ENCODE data around the gene JAG2.

Gene JAG2

DNA sequence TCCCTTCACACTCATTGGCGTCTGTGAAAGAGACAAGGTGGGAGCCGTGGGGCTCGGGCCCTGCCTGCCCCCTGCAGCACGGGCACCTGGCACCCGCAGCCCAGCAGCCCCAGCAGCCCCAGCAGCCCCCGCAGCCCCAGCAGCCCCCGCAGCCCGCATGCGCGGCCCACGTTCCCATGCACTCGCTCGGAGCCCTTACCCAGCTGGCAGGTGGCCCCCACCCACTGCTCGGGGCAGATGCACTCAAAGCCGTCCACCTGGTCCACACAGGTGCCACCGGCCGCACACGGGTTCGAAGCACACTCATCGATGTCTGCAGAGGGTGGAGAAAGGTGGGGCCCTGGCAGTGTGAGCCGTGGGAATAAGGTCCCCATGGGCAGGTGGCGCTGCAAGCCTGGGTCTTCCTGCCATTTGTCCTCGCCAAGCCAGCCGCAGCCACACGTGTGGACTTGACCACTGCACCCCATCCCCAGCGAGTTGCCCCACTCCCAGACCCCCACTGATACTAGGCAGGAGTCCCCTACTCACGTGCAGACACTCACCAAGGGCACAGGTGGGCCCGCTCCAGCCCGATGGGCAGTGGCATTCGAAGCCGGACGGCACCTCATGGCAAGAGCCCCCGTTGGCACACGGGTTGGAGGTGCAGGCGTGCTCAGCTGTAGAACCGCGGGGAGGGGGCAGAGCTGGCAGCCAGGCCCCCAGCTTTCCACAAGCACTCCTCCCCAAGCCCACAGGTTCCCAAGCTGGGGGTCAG lies 17.3 kb downstream of the JAG2 start:
- TF ChIP-seq GLIS2 (tag by site-specific recombination; IDR thresholded peaks at IDR 0.05) (peak; percentile 52; the same call in 1 of the 2 replicates), ZNF311 (tag by site-specific recombination; IDR thresholded peaks at IDR 0.05; ENCODE audit: borderline replicate concordance) (no peak), ZNF677 (tag by site-specific recombination; IDR thresholded peaks at IDR 0.05) (no peak), ZNF701 (tag by site-specific recombination; IDR thresholded peaks at IDR 0.05) (no peak), ZBTB48 (tag by site-specific recombination; IDR thresholded peaks at IDR 0.05) (no peak)
- Histone ChIP-seq H3K36me3 (ENCODE audit: control insufficient read depth in 2 of 2, insufficient read depth in 1 of 2, low read length in 2 of 2) (peaks cover 0 to 71% of the 10 kb centered on the region in 2 experiments; a peak in 1 of 3 replicates), H3K4me1 (ENCODE audit: control insufficient read depth, insufficient read depth, low read length) (no peaks in the 10 kb centered on the region), H3K9me3 (ENCODE audit: control insufficient read depth, insufficient read depth, low read depth, low read length) (no peaks in the 10 kb centered on the region), H3K27ac (ENCODE audit: extremely low read depth, low read depth, low read length) (no peak overlapping the region), H3K4me3 (ENCODE audit: low read depth, low read length) (no peak overlapping the region)
- ChIA-PET CTCF (no interaction called here), POLR2A (no interaction called here)

GRCh38 chr14:105150368-105151083 lies 18.1 kb downstream of the JAG2 start:
- ChIA-PET POLR2A (no interaction called here), CTCF (interaction anchor here (0.7 kb wide), 1 partner anchor 34 kb away, joined by 4 read pairs; no protein-coding TSS in a partner anchor)
- Histone ChIP-seq H3K36me3 (ENCODE audit: control insufficient read depth in 2 of 2, insufficient read depth in 1 of 2, low read length in 2 of 2) (peaks cover 0 to 71% of the 10 kb centered on the region in 2 experiments; a peak in 1 of 3 replicates), H3K4me1 (ENCODE audit: control insufficient read depth, insufficient read depth, low read length) (no peaks in the 10 kb centered on the region), H3K27ac (ENCODE audit: extremely low read depth, low read depth, low read length) (no peak overlapping the region), H3K9me3 (ENCODE audit: control insufficient read depth, insufficient read depth, low read depth, low read length) (no peaks in the 10 kb centered on the region), H3K4me3 (ENCODE audit: low read depth, low read length) (no peak overlapping the region)
- TF ChIP-seq ZNF184 (tag by site-specific recombination; IDR thresholded peaks at IDR 0.05), result no peak
- TF ChIP-seq ZSCAN16 (tag by site-specific recombination; IDR thresholded peaks at IDR 0.05), result no peak
- peak; percentile 44; the same call in 1 of the 2 replicates for TF ChIP-seq BCL11A (tag by site-specific recombination; IDR thresholded peaks at IDR 0.05; ENCODE audit: low read depth)
- TF ChIP-seq, protein P1, sequence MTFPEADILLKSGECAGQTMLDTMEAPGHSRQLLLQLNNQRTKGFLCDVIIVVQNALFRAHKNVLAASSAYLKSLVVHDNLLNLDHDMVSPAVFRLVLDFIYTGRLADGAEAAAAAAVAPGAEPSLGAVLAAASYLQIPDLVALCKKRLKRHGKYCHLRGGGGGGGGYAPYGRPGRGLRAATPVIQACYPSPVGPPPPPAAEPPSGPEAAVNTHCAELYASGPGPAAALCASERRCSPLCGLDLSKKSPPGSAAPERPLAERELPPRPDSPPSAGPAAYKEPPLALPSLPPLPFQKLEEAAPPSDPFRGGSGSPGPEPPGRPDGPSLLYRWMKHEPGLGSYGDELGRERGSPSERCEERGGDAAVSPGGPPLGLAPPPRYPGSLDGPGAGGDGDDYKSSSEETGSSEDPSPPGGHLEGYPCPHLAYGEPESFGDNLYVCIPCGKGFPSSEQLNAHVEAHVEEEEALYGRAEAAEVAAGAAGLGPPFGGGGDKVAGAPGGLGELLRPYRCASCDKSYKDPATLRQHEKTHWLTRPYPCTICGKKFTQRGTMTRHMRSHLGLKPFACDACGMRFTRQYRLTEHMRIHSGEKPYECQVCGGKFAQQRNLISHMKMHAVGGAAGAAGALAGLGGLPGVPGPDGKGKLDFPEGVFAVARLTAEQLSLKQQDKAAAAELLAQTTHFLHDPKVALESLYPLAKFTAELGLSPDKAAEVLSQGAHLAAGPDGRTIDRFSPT (tag by site-specific recombination; IDR thresholded peaks at IDR 0.05), result peak; percentile 31
- 0 out of 2 replicates have a peak, but pooled peaks have one; percentile 49 for TF ChIP-seq ZBTB7A (tag by site-specific recombination; IDR thresholded peaks at IDR 0.05; ENCODE audit: low read depth)
- TF ChIP-seq ZEB2 (tag by site-specific recombination; IDR thresholded peaks at IDR 0.05), result no peak
- TF ChIP-seq ZNF121 (tag by site-specific recombination; IDR thresholded peaks at IDR 0.05), result no peak
- TF ChIP-seq KLF8 (tag by site-specific recombination; IDR thresholded peaks at IDR 0.05), result peak; percentile 73
- TF ChIP-seq GLIS2 (tag by site-specific recombination; IDR thresholded peaks at IDR 0.05), result peak; percentile 70
- TF ChIP-seq, protein P2, sequence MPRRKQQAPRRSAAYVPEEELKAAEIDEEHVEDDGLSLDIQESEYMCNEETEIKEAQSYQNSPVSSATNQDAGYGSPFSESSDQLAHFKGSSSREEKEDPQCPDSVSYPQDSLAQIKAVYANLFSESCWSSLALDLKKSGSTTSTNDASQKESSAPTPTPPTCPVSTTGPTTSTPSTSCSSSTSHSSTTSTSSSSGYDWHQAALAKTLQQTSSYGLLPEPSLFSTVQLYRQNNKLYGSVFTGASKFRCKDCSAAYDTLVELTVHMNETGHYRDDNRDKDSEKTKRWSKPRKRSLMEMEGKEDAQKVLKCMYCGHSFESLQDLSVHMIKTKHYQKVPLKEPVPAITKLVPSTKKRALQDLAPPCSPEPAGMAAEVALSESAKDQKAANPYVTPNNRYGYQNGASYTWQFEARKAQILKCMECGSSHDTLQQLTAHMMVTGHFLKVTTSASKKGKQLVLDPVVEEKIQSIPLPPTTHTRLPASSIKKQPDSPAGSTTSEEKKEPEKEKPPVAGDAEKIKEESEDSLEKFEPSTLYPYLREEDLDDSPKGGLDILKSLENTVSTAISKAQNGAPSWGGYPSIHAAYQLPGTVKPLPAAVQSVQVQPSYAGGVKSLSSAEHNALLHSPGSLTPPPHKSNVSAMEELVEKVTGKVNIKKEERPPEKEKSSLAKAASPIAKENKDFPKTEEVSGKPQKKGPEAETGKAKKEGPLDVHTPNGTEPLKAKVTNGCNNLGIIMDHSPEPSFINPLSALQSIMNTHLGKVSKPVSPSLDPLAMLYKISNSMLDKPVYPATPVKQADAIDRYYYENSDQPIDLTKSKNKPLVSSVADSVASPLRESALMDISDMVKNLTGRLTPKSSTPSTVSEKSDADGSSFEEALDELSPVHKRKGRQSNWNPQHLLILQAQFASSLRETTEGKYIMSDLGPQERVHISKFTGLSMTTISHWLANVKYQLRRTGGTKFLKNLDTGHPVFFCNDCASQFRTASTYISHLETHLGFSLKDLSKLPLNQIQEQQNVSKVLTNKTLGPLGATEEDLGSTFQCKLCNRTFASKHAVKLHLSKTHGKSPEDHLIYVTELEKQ (tag by site-specific recombination; IDR thresholded peaks at IDR 0.05; ENCODE audit: borderline replicate concordance), result no peak
- TF ChIP-seq, protein P3, sequence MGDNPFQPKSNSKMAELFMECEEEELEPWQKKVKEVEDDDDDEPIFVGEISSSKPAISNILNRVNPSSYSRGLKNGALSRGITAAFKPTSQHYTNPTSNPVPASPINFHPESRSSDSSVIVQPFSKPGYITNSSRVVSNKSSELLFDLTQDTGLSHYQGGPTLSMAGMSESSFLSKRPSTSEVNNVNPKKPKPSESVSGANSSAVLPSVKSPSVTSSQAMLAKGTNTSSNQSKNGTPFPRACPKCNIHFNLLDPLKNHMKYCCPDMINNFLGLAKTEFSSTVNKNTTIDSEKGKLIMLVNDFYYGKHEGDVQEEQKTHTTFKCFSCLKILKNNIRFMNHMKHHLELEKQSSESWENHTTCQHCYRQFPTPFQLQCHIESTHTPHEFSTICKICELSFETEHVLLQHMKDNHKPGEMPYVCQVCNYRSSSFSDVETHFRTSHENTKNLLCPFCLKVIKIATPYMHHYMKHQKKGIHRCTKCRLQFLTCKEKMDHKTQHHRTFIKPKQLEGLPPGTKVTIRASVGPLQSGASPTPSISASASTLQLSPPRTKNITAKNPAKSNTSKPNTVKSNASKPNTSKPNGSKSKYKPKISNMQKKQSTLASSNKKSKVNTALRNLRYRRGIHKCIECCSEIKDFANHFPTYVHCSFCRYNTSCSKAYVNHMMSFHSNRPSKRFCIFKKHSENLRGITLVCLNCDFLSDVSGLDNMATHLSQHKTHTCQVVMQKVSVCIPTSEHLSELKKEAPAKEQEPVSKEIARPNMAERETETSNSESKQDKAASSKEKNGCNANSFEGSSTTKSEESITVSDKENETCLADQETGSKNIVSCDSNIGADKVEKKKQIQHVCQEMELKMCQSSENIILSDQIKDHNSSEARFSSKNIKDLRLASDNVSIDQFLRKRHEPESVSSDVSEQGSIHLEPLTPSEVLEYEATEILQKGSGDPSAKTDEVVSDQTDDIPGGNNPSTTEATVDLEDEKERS (tag by site-specific recombination; IDR thresholded peaks at IDR 0.05), result no peak
